Stimulated activated CD8-positive, alpha-beta memory T cell treated with anti-CD3 and anti-CD28 coated beads, Interleukin-12 subunit alpha, Interleukin-12 subunit beta, amount 100 ng/mL, for 4 hours (primary cell): ENCODE data around the gene FADS2.

Experiments
- DNase-seq: peaks from one replicate; pipeline ENCODE4 v3.0.0-alpha.2; 2020; ENCODE audit warnings: low read depth

Gene FADS2

GRCh38 chr11:61827571-61828378 is at the start of gene FADS2:
Gene FADS2, plus strand, starts transcription at chr11:61828300. Its CDS starts 91 bp downstream, at chr11:61828391.
- peak; percentile 55 for DNase-seq

GRCh38 chr11:61778357-61778886 is 49.7 kb upstream of the FADS2 start:
- DNase-seq: no peak

GRCh38 chr11:61778920-61779650 is 49.0 kb upstream of the FADS2 start:
- no peak for DNase-seq

- no peak for DNase-seq
Observed at GRCh38 chr11:61779666-61780525, 48.2 kb upstream of the FADS2 start.

- DNase-seq: no peak
Observed at GRCh38 chr11:61780581-61781162, 47.4 kb upstream of the FADS2 start.

GRCh38 chr11:61781585-61781984 is 46.5 kb upstream of the FADS2 start:
- DNase-seq: no peak

GRCh38 chr11:61782299-61782698 is 45.8 kb upstream of the FADS2 start:
- no peak for DNase-seq

GRCh38 chr11:61782841-61783240 is 45.3 kb upstream of the FADS2 start:
- no peak for DNase-seq

GRCh38 chr11:61783717-61784505 is 44.2 kb upstream of the FADS2 start:
- DNase-seq: no peak

GRCh38 chr11:61784506-61784805 is 43.6 kb upstream of the FADS2 start:
- no peak for DNase-seq

- DNase-seq: no peak
Observed at GRCh38 chr11:61785837-61786402, 42.2 kb upstream of the FADS2 start.

- DNase-seq: no peak
Observed at GRCh38 chr11:61787928-61788491, 40.1 kb upstream of the FADS2 start.

- DNase-seq: no peak
Observed at GRCh38 chr11:61791737-61792309, 36.3 kb upstream of the FADS2 start.

- peak; percentile 75 for DNase-seq
Observed at GRCh38 chr11:61792310-61793082, 35.6 kb upstream of the FADS2 start, which contains the start of the genes FEN1 and TMEM258. Gene FEN1, plus strand, starts transcription at chr11:61792911. Its CDS starts 2,451 bp downstream, at chr11:61795362. Gene TMEM258, minus strand, starts transcription at chr11:61792599. Its CDS starts 41 bp downstream, at chr11:61792558.

- no peak for DNase-seq
Observed at GRCh38 chr11:61793083-61793828, 34.8 kb upstream of the FADS2 start.

- DNase-seq: no peak
Observed at GRCh38 chr11:61793829-61794204, 34.3 kb upstream of the FADS2 start.

GRCh38 chr11:61794579-61794978 is 33.5 kb upstream of the FADS2 start:
- no peak for DNase-seq

- DNase-seq: no peak
Observed at GRCh38 chr11:61795459-61795858, 32.6 kb upstream of the FADS2 start.
